GM06990 (cell line): ENCODE measurements around the gene ARID1B.

Source experiments
- DNase-seq: peaks from one replicate; pipeline ENCODE4 v3.0.0-alpha.2; 2011; ENCODE audit not compliant: insufficient read length; ENCODE audit errors: extremely low read depth
- H3K27me3 ChIP-seq: replicated peaks from 2 replicates; pipeline ENCODE4 v1.6.0; 2011; ENCODE audit warnings: low read length; ENCODE audit not compliant: control insufficient read depth, insufficient read depth
- H3K36me3 ChIP-seq: 2 replicates; pipeline ENCODE4 v1.5.1; 2011; ENCODE audit warnings: low read length; ENCODE audit not compliant: control insufficient read depth, insufficient read depth
- H3K4me3 ChIP-seq: replicated peaks from 2 replicates; pipeline ENCODE4 v1.5.1; 2011; ENCODE audit warnings: low read depth, mild to moderate bottlenecking, control low read depth, low read length
- TF ChIP-seq, protein P1 (sequence below): IDR thresholded peaks from 2 replicates; pipeline ENCODE4 v1.5.1; 2011; ENCODE audit warnings: low read length, control low read depth, mild to moderate bottlenecking, inconsistent platforms; ENCODE audit not compliant: insufficient read depth, poor library complexity, severe bottlenecking

Gene ARID1B

DNA sequence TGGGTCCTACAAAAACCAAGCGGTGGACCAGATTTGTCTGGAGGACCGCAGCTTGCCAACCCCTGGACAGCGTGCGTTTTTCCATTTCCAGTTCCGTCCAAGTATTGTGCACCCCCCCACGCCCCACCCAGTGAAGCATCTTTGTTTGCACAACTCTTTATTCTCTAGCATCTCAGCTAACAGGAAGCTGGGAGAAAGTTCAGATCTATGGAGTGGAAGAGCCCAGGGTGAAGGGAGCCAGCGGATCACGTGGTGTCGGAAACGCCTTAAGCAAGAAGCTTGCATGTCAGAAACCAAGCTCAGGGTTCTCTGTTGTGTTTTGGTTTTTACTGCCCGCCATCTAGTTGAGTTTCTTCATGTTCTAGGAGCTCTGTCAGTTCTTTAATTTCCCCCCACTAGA lies 29.9 kb downstream of the ARID1B start:
- Histone ChIP-seq H3K4me3 (no peak overlapping the region), H3K27me3 (no peaks in the 10 kb centered on the region), H3K36me3 (no peaks in the 10 kb centered on the region)
- DNase-seq: no peak
- TF ChIP-seq, protein P1, sequence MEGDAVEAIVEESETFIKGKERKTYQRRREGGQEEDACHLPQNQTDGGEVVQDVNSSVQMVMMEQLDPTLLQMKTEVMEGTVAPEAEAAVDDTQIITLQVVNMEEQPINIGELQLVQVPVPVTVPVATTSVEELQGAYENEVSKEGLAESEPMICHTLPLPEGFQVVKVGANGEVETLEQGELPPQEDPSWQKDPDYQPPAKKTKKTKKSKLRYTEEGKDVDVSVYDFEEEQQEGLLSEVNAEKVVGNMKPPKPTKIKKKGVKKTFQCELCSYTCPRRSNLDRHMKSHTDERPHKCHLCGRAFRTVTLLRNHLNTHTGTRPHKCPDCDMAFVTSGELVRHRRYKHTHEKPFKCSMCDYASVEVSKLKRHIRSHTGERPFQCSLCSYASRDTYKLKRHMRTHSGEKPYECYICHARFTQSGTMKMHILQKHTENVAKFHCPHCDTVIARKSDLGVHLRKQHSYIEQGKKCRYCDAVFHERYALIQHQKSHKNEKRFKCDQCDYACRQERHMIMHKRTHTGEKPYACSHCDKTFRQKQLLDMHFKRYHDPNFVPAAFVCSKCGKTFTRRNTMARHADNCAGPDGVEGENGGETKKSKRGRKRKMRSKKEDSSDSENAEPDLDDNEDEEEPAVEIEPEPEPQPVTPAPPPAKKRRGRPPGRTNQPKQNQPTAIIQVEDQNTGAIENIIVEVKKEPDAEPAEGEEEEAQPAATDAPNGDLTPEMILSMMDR: no peak

DNA sequence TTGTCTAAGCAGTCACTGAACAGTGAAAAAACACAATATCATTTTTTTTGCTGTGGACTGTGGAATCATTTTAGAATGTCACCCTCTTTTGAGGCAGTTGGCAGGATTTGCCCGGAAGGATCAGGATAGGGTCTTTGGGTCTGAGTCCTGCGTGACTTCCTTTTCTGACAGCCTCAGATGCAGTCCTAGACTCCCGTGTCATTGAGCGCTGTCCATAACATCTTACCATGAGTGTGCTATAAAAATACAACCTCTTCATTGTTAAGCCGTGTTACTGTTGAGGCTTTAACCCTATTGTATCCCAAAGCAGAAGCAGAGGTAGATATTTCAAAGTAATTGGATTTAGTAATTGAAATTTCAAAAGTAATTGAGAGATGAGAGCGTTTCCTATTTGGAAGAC lies 30.6 kb downstream of the ARID1B start:
- no peak overlapping the region for H3K4me3 ChIP-seq
- no peaks in the 10 kb centered on the region for H3K27me3 ChIP-seq
- TF ChIP-seq, protein P1: no peak
- no peak for DNase-seq
- H3K36me3 ChIP-seq: no peaks in the 10 kb centered on the region

GRCh38 chr6:156808287-156808686 lies 31.1 kb downstream of the ARID1B start:
- no peak for DNase-seq
- Histone ChIP-seq H3K36me3 (no peaks in the 10 kb centered on the region), H3K4me3 (no peak overlapping the region), H3K27me3 (no peaks in the 10 kb centered on the region)
- TF ChIP-seq, protein P1: no peak

GRCh38 chr6:156809034-156809433 lies 31.9 kb downstream of the ARID1B start:
- peak; percentile 39 for DNase-seq
- no peaks in the 10 kb centered on the region for H3K36me3 ChIP-seq
- TF ChIP-seq, protein P1: no peak

GRCh38 chr6:156809446-156810178 lies 32.4 kb downstream of the ARID1B start:
- no peak for DNase-seq
- H3K36me3 ChIP-seq: no peaks in the 10 kb centered on the region
- TF ChIP-seq, protein P1: no peak
- no peaks in the 10 kb centered on the region for H3K27me3 ChIP-seq
- no peak overlapping the region for H3K4me3 ChIP-seq

More at GRCh38 chr6:156809034-156809433, 31.9 kb downstream of the ARID1B start:
- H3K27me3 ChIP-seq: no peaks in the 10 kb centered on the region
- no peak overlapping the region for H3K4me3 ChIP-seq
